Embryonic facial prominence (tissue), 1 donor: ENCODE measurements around the gene PLTP.
A peak's percentile ranks its signal among the peaks of the same experiment; 100 is the strongest.
"Not testable (repeated sequence)": the region's sequence is repeated elsewhere in the genome, so short reads cannot be mapped to it uniquely, and the experiment has no call there.

ENCODE experiments used
- DNase-seq: peaks from one replicate; pipeline ENCODE4 v3.0.0-alpha.2; 2016; ENCODE audit errors: extremely low spot score

Gene PLTP

GRCh38 chr20:45874104-45874481 is 37.9 kb downstream of the PLTP start:
- DNase-seq = not testable (repeated sequence)

GRCh38 chr20:45873409-45874103 is 38.4 kb downstream of the PLTP start:
- DNase-seq = no peak

DNA sequence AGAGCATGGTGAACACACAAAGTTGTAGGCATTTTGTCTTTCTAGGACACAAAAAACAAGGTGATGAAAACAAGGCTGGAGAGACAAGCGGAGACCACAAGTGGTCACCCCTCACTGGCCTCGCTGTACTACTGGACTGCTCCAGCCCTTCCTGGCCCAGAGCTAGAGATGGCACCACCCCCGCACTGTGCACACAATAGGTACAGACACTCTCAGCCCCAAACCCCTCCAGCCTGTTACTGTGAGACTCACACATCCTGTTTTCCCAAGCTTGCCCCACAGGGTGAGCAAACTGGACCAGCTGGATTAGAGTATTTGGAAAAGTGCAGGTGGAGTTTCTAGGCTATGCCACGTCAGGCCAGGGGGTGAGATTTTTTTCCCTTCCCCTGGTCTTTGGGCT is 39.3 kb downstream of the PLTP start:
- no peak for DNase-seq

DNA sequence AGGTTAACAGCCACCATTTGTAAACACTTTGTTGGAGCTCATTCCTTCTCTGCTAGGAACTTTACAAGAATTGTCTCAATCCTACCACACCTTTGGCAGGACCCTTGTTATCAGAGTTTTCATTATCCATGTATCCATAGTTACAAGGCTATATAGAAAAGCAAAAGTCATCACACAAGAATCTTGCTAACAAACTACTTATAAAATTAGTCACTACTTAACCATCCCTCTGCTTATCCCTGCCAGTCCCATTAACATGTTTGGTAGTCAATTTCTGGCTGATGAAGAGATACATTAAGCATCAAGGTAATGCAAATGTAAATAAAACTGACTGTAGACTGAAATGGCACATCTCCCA is 44.2 kb downstream of the PLTP start:
- no peak for DNase-seq

DNA sequence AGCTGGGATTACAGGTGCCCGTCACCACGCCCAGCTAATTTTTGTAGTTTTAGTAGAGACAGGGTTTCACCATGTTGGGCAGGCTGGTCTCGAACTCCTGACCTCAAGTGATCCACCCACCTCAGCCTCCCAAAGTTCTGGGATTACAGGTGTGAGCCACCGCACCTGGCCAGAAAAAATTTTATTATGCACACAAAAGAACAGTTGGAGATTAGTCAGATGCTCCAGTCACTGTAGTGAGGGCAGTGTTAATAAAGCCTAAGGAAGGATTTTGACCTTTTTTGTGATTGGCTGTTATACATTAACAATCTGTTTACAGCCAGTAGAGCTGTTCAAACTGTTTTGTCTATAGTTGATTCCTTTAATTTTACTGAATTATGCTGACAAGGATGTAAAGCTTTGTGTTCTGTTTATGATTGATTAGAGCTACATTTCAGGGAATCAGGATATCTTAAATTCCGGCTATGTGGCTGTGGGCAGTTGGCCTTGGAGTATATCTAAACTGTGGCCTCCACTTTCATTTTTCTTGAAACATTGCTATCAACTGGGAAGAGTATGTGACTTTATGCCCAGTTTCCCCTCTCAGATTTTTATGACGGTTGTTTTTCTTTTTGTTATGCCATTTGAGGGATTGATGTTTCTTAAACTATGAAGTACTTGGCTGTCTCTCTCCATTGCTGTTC is 44.7 kb downstream of the PLTP start:
- no peak for DNase-seq

GRCh38 chr20:45866454-45866853 is 45.5 kb downstream of the PLTP start:
- DNase-seq = no peak

DNA sequence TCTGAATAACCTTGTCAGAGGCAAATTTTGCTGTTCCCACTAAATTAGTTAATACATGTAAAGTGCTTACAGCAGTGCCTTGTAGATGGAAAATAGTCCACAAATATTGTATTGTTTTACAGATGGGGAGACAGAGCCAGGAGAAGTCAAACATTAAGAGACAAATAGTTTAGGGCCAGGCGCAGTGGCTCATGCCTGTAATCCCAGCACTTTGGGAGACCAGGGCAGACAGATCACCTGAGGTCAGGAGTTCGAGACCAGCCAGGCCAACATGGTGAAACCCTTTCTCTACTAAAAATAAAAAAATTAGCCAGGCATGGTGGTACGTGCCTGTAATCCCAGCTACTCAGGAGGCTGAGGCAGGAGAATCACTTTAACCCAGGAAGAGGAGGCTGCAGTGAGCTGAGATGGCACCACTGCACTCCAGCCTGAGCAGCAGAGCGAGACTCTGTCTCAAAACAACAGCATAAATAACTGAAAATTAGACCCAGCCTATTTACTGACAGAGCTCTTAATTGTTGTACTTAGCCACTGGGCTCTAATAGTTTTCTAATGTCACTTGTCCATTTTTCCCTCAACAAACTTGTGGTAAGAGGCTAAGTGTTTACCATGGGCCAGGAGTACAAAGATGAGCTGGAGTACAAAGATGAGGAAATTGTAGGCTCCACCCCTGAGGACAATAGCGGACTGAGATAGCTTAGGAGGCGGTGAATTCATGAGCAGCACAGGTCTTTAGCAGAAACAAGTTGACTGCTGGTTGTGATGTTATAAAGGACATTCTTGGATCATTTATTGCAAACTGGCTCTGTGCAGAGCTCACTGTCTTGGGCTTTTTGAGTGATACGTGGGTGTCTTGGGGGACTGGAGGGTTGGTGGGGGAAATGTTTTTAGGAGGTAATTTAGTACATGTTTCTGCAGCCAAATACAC is 48.1 kb downstream of the PLTP start:
- no peak for DNase-seq

GRCh38 chr20:45861221-45862075 is 50.5 kb downstream of the PLTP start:
- no peak for DNase-seq

GRCh38 chr20:45860560-45861220 is 51.3 kb downstream of the PLTP start:
- DNase-seq = no peak

DNA sequence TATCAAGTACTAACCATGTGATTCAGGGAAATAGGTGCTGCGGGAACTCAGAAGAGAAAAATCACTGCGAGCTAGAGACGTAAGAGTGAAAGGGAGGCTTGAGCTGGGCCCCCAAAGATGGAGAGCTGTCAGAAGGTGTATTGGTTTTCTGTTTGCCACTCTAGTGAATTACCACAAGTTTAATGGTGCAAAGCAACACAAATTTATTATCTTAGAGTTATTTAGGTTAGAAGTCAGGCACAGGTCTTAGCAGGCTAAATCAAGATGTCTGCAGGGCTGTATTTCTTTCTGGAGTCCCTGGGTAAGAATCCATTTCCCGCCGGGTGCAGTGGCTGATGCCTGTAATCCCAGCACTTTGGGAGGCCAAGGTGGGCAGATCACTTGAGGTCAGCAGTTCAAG is 52.0 kb downstream of the PLTP start:
- DNase-seq = no peak

DNA sequence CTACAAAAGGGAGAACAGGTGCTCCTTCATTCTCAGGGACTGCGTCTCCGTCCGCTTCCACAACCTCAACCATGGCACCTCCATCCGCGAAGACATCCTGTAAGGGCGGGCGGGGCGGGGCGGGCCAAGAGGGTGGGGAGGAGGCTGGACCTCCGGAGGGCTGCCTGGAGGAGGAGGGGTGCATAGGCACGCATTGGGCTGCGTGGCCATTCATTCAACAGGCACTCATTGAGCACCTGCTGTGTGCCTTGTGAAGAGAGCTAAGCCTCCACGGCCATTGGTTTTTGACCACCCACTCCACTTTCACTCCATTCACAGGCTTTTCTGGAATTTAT is 54.1 kb downstream of the PLTP start:
- DNase-seq = no peak

DNA sequence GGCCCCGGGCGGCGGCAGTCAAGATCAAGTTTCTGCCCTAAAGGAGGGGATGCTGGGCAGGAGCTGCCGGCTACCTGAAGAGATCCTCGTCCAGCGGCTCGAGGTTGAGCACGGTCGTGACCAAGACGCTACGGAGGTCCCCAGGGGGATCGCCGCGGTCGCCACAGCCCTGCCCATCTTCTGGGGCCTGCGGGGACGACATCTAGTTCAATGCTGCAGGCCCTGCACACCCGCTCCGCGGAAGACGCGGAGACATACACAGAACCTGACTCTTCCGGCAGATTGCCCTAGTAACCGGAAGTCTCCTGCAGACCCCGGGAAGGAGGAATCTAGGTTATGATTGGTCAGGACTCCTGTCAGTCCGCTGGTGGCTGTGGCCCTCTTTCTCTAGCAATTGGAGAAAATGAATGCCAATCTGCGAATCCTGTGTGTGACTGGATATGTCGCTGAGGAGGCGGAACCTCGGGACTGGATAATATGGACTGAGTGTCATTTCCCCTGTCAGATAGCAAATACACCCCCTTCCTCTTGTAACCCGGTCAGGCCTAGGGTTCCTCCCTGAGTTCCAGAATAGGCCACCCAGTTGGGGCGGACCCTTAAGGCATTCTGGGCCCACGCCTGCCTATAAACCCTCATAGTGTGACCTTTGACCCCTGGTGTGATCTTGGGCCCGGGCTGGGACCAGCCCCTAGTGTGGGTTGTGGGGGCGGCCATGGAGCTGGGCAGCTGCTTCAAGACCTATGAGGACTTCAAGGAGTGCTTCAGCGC is 54.7 kb downstream of the PLTP start, which contains the start of the genes ACOT8 and ZSWIM3:
ACOT8 (minus strand) TSS at position 279 of the 768 bp plus-strand sequence; CDS start at position 202, 77 bp downstream.
ZSWIM3 (plus strand) TSS at position 501 of the 768 bp plus-strand sequence; CDS start at position 713, 212 bp downstream.
- DNase-seq = peak; percentile 98

GRCh38 chr20:45853484-45853883 is 58.5 kb downstream of the PLTP start:
- DNase-seq = no peak

DNA sequence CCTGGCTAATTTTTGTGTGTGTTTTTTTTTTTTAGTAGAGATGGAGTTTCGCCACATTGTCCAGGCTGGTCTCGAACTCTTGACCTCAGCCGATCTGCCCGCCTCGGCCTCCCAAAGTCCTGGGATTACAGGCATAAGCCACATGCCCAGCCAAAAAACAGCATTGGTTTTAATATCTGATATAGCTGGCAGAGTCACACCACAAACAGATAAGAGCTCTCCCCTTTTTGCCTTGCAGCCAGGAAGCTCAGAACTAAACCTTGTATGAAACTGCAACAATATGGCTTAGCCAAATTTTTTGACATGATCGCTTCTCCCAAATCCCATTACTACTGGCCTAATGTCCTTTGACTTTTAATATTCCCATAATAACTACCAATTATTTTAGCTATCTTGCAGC is 59.6 kb downstream of the PLTP start:
- no peak for DNase-seq

GRCh38 chr20:45851501-45851900 is 60.5 kb downstream of the PLTP start:
- DNase-seq = no peak

DNA sequence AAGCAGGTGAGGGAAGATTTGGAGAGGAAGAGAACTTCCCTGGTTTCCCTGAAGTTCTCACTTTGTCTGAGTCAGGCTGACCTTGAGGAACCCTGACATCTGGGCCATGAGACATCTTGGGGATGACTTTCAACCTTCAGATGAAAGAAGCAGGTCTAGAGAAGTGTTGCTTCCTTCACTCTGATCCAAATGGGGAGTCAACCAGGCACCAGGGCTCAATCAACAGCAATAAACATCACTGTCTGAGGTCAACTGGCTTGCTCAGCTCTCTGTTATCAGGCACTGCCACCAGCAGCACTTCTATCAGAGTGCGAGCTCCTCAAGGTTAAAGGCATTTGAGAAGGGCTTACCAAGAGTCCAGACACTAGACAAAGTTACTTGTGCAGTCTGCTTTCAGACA is 61.0 kb downstream of the PLTP start:
- no peak for DNase-seq

GRCh38 chr20:45850238-45850637 is 61.7 kb downstream of the PLTP start:
- DNase-seq = no peak

GRCh38 chr20:45848969-45849582 is 62.9 kb downstream of the PLTP start:
- DNase-seq = no peak
